GM10266 (cell line): Measurements from ENCODE around the gene CARHSP1.

Experiments
- DNase-seq: peaks from one replicate; pipeline ENCODE4 v3.0.0; 2012; ENCODE audit errors: extremely low spot score
- CTCF ChIP-seq: IDR thresholded peaks from 2 replicates; pipeline ENCODE4 v1.5.1; 2012; ENCODE audit warnings: mild to moderate bottlenecking, low read depth; ENCODE audit not compliant: control insufficient read depth, insufficient read depth; ENCODE audit errors: missing control alignments

CARHSP1 gene

GRCh38 chr16:8908810-8909468 is 40.1 kb upstream of the CARHSP1 start:
- no peak for TF ChIP-seq CTCF
- no peak for DNase-seq

- TF ChIP-seq CTCF: no peak
- DNase-seq: no peak
These were observed 38.3 kb upstream of the CARHSP1 start for GRCh38 chr16:8907096-8907495.

- peak; percentile 35 for TF ChIP-seq CTCF
- no peak for DNase-seq
These were observed 37.2 kb upstream of the CARHSP1 start for GRCh38 chr16:8905795-8906591.

- TF ChIP-seq CTCF: peak; percentile 53
- DNase-seq: no peak
These were observed 36.5 kb upstream of the CARHSP1 start for GRCh38 chr16:8905168-8905762.

GRCh38 chr16:8904018-8904430 is 35.2 kb upstream of the CARHSP1 start:
- DNase-seq: no peak
- TF ChIP-seq CTCF: no peak

- no peak for TF ChIP-seq CTCF
- no peak for DNase-seq
These were observed 34.2 kb upstream of the CARHSP1 start for GRCh38 chr16:8903004-8903403.
